IPS-NIHi7 (cell line): ENCODE measurements around the gene CYSLTR1.
"Not testable (repeated sequence)": the region's sequence is repeated elsewhere in the genome, so short reads cannot be mapped to it uniquely, and the experiment has no call there.

Source experiments
- DNase-seq: peaks from one replicate; pipeline ENCODE4 v3.0.0; 2012; ENCODE audit warnings: mixed read lengths; ENCODE audit errors: extremely low spot score

Gene CYSLTR1, protein sequence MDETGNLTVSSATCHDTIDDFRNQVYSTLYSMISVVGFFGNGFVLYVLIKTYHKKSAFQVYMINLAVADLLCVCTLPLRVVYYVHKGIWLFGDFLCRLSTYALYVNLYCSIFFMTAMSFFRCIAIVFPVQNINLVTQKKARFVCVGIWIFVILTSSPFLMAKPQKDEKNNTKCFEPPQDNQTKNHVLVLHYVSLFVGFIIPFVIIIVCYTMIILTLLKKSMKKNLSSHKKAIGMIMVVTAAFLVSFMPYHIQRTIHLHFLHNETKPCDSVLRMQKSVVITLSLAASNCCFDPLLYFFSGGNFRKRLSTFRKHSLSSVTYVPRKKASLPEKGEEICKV

DNA sequence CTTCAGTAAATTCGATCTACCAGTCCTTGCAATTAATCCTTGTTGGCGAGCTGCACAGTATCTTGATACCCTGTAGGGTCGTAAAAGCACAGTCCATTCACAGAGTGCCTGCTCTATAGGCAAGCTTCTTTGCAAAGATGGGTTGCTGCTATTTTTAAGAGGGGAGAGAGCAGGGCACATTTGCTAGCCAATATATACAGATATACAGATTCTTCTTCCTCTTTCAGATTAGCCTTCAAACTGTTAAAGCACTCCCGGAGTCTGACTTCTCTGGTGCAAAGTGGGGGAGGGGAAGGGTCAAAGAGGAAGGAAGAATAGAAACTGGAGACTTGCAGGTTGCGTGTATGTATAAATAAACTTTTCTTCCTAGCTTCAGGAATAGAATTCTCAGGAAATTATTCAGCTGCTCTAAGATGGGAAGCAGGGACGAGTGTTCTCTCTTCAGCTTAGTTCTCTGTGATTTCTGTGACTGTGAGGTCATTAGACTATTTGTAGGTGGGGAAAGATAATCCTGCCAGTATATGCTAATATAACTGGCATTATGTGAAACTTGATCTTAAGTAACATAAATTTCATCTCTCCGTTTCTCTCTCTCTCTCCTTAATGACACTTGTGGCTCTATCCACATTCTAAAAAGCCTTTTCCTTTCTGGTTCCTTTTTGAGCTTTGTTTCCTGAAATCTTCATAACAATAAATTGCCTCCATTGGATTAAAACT lies at the start of gene CYSLTR1:
CYSLTR1 (minus strand) TSS at position 242 of the 717 bp plus-strand sequence. CDS start 53,865 bp downstream, outside the sequence.
- no peak for DNase-seq

DNA sequence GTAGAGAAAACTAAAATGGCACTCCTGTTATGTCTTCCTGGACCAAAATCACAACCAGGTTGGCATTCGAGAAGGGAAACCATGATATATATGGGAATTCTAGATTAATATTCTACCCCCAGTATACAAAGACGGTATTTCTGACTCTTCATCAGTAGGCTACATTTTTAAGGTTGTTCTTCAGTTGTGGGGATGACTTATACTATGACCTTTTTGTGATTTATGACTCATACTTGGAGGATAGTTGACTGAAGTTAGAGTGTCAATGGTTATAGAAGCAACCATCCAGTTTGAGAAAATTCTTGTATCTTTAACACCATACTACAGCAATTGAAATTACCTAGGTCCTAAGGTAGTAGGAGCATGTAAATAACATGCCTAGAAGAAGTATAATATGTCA lies 49.8 kb upstream of the CYSLTR1 start:
- DNase-seq = no peak

- DNase-seq = no peak
Observed at GRCh38 chrX:78375894-78376293, 48.5 kb upstream of the CYSLTR1 start.

- DNase-seq = no peak
Observed at GRCh38 chrX:78366576-78366975, 39.2 kb upstream of the CYSLTR1 start.

DNA sequence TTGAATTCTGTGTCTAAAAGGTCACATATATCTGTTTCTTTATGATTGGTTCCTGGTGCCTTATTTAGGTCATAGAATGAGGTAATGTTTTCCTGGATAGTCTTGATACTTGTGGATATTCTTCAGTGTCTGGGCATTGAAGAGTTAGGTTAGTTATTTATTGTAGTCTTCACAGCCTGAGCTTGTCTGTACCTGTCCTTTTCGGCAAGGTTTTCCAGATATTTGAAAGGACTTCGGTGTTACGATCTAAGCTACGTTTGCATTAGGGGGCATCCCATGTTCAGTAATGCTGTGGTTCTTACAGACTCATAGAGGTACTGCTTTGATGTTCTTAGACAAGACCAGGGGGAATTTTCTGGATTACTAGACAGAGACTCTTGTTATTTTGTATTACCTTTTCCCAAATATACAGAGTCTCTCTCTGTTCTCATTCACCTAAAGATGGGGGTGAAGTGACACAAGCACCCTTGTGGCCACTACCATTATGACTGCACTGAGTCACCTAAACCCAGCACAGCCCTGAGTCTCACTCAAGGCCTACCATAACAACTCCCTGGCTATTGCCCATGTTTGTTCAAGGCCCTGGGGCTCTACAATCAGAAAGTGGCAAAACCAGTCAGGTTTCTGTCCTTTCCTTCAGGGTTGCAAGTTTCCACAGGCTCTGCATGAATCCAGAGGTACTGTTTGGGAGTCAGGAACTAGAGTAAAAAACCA lies 30.1 kb upstream of the CYSLTR1 start:
- DNase-seq = no peak

GRCh38 chrX:78333521-78333920 lies 6.1 kb upstream of the CYSLTR1 start:
- no peak for DNase-seq

DNA sequence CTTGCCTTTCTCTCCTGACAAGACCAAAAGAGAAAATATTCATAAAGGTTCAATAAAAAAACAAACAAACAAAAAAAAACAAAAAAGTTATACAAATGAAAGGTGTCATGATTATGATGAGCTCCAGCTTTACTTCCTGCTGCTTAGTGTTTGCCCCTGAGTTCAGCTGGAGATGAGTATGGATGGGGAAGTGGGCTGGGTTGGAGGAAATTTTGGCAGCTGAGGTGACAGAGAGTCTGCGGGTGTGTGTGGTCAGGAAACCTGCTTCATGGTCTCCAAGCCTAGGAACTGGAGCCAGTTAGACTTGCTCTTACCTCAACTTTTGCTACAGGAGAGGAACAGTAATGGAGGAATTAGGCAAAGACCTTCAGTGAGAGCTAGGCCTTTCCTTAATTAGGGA lies 4.3 kb upstream of the CYSLTR1 start:
- DNase-seq = no peak

DNA sequence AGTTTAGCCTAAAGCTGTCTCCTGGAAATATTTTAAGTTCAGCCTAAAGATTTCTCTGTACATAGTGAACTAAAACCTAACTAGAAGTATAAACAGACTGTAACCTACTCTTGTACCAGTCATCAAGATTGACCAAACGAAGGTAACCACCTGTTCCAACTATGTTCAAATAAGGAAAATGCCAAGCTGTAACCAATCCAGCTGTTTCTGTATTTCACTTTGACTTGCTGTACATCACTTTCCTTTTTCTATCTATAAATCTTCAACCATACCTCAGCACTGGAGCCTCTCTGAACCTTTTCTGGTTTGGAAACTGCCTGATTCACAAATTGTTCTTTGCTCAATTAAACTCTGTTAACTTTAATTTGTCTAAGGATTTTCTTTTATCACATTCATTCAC lies 3.1 kb upstream of the CYSLTR1 start:
- DNase-seq = no peak

GRCh38 chrX:78330068-78330467 lies 2.7 kb upstream of the CYSLTR1 start:
- no peak for DNase-seq

GRCh38 chrX:78329486-78329885 lies 2.1 kb upstream of the CYSLTR1 start:
- DNase-seq = no peak

GRCh38 chrX:78326401-78326800 lies 1.0 kb downstream of the CYSLTR1 start:
- DNase-seq = no peak

DNA sequence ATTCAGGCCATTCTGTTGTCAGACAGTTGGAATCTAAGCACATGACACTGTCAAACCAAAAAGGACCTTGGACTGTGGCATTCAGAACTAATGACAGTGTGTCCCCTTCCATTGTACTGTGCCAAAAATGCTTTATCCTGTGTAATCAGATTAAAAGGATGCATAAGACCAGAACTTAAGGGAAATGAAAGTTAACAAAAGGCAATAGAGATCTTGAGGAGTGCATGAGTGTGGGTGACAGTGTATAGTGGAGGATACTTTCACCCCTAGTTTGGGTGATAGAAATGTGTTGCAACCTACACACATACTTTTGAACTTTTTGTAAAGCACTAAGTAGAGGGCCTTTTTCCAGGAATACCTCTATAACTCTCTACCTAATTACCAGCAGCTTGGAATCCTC lies 4.5 kb downstream of the CYSLTR1 start:
- no peak for DNase-seq

GRCh38 chrX:78321809-78322208 lies 5.6 kb downstream of the CYSLTR1 start:
- no peak for DNase-seq

DNA sequence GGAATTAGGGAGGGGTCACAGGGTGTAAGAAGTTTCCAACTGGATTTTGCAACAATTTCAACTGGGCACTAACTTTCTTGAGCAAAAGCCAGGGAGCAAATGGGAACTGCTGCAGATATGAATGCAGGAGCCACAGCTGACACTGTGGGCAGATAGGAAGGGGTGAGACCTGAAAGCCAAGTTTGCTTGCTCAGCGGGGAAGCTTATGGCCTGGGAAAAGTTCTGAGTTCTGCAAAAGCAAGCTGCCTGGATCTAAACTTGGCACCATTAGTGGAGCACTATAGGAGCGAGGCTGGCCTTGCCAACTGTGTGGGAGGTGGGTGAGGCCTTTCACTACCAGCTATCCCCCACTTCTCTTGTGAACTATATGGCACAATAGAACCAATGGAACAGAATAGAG lies 11.1 kb downstream of the CYSLTR1 start:
- no peak for DNase-seq

GRCh38 chrX:78315745-78316144 lies 11.7 kb downstream of the CYSLTR1 start:
- DNase-seq = no peak

- no peak for DNase-seq
Observed at GRCh38 chrX:78314561-78314960, 12.8 kb downstream of the CYSLTR1 start.

GRCh38 chrX:78313526-78313925 lies 13.9 kb downstream of the CYSLTR1 start:
- no peak for DNase-seq

DNA sequence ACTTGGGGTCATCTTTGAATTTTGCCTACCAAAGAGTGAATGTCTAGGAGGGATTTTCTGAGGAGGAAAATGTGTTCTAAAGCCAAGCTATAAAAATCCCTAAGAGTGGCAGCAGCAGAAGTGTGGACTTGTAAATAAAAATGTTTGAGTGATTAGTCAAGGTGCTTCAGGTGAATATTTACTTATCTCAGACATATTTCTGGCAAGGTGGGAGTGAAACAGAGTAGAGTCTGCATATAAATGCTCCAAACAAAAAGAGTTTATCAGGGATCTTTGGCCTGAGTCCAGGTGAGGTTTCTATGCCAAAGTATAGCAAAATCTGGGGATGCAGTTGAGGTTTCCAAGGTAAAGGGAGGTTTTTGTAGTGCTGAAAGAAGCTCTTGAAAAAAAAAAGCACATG lies 19.7 kb downstream of the CYSLTR1 start:
- DNase-seq = no peak

DNA sequence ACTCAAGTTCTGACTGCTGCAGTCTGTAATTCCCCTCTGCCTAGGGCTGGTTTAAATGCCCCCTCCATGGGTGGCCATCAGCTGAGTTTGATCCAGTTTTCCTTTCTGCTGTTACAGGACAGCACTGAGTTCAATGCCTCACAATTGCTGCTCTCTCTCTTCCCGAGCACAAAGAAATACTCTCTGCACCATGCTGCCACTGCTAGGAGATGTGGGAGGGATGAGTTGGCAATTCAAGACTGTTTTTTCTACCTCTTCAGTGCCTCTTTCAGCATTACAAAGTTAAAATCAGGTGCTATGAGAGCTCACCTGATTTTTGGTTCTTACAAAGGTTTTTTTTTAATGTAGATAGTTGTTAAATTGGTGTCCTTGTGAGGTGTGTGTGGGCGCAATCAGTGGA lies 24.3 kb downstream of the CYSLTR1 start:
- no peak for DNase-seq

- DNase-seq = not testable (repeated sequence)
Observed at GRCh38 chrX:78300933-78301332, 26.5 kb downstream of the CYSLTR1 start.

DNA sequence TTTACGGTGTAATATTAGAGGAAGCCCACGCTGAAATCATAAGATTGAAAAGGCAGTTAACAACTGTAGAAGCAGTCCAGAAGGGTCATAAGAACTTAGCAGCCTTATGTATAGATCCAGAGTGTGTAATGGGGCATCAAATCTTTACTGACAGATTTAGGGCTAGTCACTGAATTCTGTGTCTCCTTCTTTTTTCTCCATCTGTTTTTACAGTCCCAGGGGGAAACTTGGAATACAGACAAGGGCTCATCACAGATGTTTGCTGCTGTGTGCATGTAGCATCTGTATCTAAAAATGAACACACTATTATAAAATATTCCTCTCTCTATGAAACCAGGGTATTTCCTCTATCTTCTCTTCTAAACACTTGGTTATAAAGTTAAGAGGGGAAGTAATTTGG lies 43.9 kb downstream of the CYSLTR1 start:
- DNase-seq = no peak

GRCh38 chrX:78237127-78237526 lies 90.3 kb downstream of the CYSLTR1 start:
- DNase-seq = no peak

GRCh38 chrX:78226047-78226446 lies 101.4 kb downstream of the CYSLTR1 start:
- DNase-seq = not testable (repeated sequence)
